HepG2 (cell line): Measurements from ENCODE around the gene DENND2D. TPM values are rescaled to one million over a fixed set of nuclear protein-coding genes. Genes with fewer than 3 reads are reported as not detected.

ENCODE experiments used
- ATAC-seq: fragments of 200-7000 bp; cut with Tn5 transposase; 3 replicates; pipeline ENCODE4 v1.9.1; 2020; ENCODE audit warnings: mild to moderate bottlenecking, moderate library complexity
- BruUV-seq: library from RNA; stranded (reverse); fragments of 400-500 nt; replicated peaks from 2 replicates; lab custom pipeline; 2021; lab: Mats Ljungman, UMichigan
- CTCF ChIA-PET: fragments of 300-600 bp; formaldehyde crosslinking; extraction: SDS; loops from one replicate; lab custom pipeline; 2021; ENCODE audit warnings: low total read pairs, inconsistent platforms, low intra/inter-chr PET ratio; lab: Yijun Ruan, JAX
- POLR2A ChIA-PET: fragments of 350-600 bp; sonication (Branson Sonifier 250); formaldehyde crosslinking; loops from one replicate; lab custom pipeline; 2020; ENCODE audit warnings: antibody characterized with exemption, inconsistent platforms; lab: Yijun Ruan, JAX
- DNase-seq: peaks from one replicate; pipeline ENCODE4 v3.0.0-alpha.2; 2015; ENCODE audit warnings: low spot score
- FAIRE-seq: peaks from 3 replicates; lab custom pipeline; 2011; peaks lifted over from hg19 to GRCh38; lab: Jason Lieb, UNC
- H2AFZ ChIP-seq: one replicate; pipeline ENCODE4 v1.6.1; 2011; ENCODE audit warnings: low read length, inconsistent platforms
- H3K27ac ChIP-seq: fragments of 300-600 bp; 3 replicates; pipeline ENCODE4 v1.8.0; 2011; ENCODE audit warnings: mixed run types, mild to moderate bottlenecking, mixed read lengths, low read length, inconsistent platforms; ENCODE audit not compliant: insufficient read depth; ENCODE audit errors: extremely low read length
- H3K27me3 ChIP-seq, 2 experiments: fragments of 200-600 bp in 1 of 2; 2 replicates in 1 of 2; 3 replicates in 1 of 2; pipeline versions ENCODE4 v1.6.0 to v1.8.0; 2011; ENCODE audit warnings: low read length in 2 of 2, mild to moderate bottlenecking in 2 of 2, moderate library complexity in 2 of 2, inconsistent platforms in 1 of 2; ENCODE audit not compliant: insufficient read depth in 2 of 2, control insufficient read depth in 1 of 2
- H3K36me3 ChIP-seq, 2 experiments: fragments of 200-600 bp in 1 of 2; replicated peaks in 1 of 2; 2 replicates in 1 of 2; 3 replicates in 1 of 2; pipeline versions ENCODE4 v1.5.1 to v1.8.0; 2011; ENCODE audit warnings: low read length in 2 of 2, inconsistent platforms in 1 of 2; ENCODE audit not compliant: insufficient read depth in 2 of 2, control insufficient read depth in 1 of 2
- H3K4me1 ChIP-seq: 2 replicates; pipeline ENCODE4 v1.5.1; 2012; ENCODE audit warnings: low read length, inconsistent platforms; ENCODE audit not compliant: insufficient read depth
- H3K4me2 ChIP-seq: 2 replicates; pipeline ENCODE4 v1.6.0; 2011; ENCODE audit warnings: low read depth, low read length, inconsistent platforms
- H3K4me3 ChIP-seq, 3 experiments: fragments of 200-600 bp in 1 of 3; sonication (generic), shearing (Covaris generic) in 1 of 3; replicated peaks in 1 of 3; 2 replicates each; pipeline ENCODE4 v1.5.1; 2011 to 2016; ENCODE audit warnings: low read length in 3 of 3, inconsistent platforms in 2 of 3, low read depth in 2 of 3, mild to moderate bottlenecking in 2 of 3, control low read depth in 1 of 3, mixed read lengths in 1 of 3; ENCODE audit not compliant: insufficient read depth in 1 of 3
- H3K79me2 ChIP-seq: one replicate; pipeline ENCODE4 v1.6.1; 2011; ENCODE audit warnings: low read length, inconsistent platforms; ENCODE audit not compliant: insufficient read depth
- H3K9ac ChIP-seq: 2 replicates; pipeline ENCODE4 v1.6.0; 2011; ENCODE audit warnings: mild to moderate bottlenecking, low read depth, low read length, inconsistent platforms; ENCODE audit not compliant: insufficient read depth
- H3K9me3 ChIP-seq: 2 replicates; pipeline ENCODE4 v1.5.1; 2012; ENCODE audit warnings: mild to moderate bottlenecking, low read length
- H4K20me1 ChIP-seq: 2 replicates; pipeline ENCODE4 v1.6.0; 2011; ENCODE audit warnings: inconsistent platforms, mild to moderate bottlenecking, low read length, moderate library complexity; ENCODE audit not compliant: insufficient read depth
- HOXD1 ChIP-seq: sonication (generic); formaldehyde crosslinking; IDR thresholded peaks from 2 replicates; pipeline ENCODE4 v1.5.0; 2020; ENCODE audit warnings: missing genetic modification reagents
- RXRB ChIP-seq: IDR thresholded peaks from 2 replicates; pipeline ENCODE4 v1.6.1; 2016; ENCODE audit warnings: borderline replicate concordance, missing genetic modification reagents, missing compliant biosample characterization
- WGBS: methylation state at CpG from one replicate; pipeline ENCODE4 v1.1.6; 2017; ENCODE audit warnings: low lambda C conversion rate; 5-methylcytosine and 5-hydroxymethylcytosine counted together
- in situ Hi-C: cut with HindIII; loops from 2 replicates; pipeline ENCODE4 v1.10.0; 2017; ENCODE audit warnings: low pct_unique_long_range_greater_than_20kb; ENCODE audit not compliant: extremely low pct_ligation_motif_present
- intact Hi-C: fragments of 100-400 bp; cut with micrococcal nuclease; formaldehyde crosslinking; loops from one replicate; pipeline ENCODE4 v1.10.0; 2022; ENCODE audit not compliant: unreplicated experiment
- polyA plus RNA-seq, 8 experiments: library from polyadenylated mRNA; depleted of rRNA in 3 of 8; stranded (reverse) in 7 of 8; unstranded in 1 of 8; fragments of >200 nt; fragmentation: Illumina TruSeq in 4 of 8; extraction: Trizol in 4 of 8; gene quantifications; 2 replicates each; pipeline versions ENCODE4 v1.2.1 to v1.2.3, GENCODE V29; 2011 to 2016; ENCODE audit warnings: low read depth in 4 of 8, missing spikeins in 1 of 8, mixed read lengths in 1 of 8; ENCODE audit not compliant: insufficient read depth in 1 of 8
- total RNA-seq, 5 experiments: library from RNA; depleted of rRNA; stranded (reverse); fragments of >200 nt; fragmentation: Illumina TruSeq; extraction: Trizol; gene quantifications; 2 replicates each; pipeline ENCODE4 v1.2.3, GENCODE V29; 2016; ENCODE audit warnings: low read depth in 1 of 5
- TF ChIP-seq, protein P1 (sequence below): sonication (generic); formaldehyde crosslinking; IDR thresholded peaks from 2 replicates; pipeline ENCODE4 v1.8.1; 2023; ENCODE audit warnings: missing genetic modification reagents, inconsistent platforms, borderline replicate concordance

DENND2D gene
- total and polyA plus RNA-seq, 2 of the 13 experiments (the other 11 are each of a cell fraction or from before 2014, with no cell fraction given), result 0.04 TPM; not detected in 1

DNA sequence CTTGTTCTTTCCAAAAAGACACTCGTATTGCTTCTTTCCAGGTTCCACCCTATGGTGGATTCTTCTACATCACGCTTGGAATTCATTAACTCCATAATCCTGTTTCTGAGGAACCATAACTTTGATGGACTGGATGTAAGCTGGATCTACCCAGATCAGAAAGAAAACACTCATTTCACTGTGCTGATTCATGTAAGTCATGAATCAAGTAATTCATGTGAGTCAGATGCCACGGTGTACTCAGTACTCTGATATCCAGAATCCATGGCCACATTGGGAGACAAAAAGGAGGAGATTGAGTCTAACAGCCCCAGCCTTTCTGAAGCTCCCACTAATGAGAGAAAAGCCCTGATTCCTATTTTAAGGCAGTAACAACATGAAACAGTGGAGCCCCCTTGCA lies 34.4 kb upstream of the DENND2D start:
- H4K20me1 ChIP-seq, result no peaks in the 10 kb centered on the region
- DNase-seq (no peak), FAIRE-seq (no peak), ATAC-seq (no peak)
- ChIA-PET POLR2A (no interaction called here), CTCF (no interaction called here)
- no peak for TF ChIP-seq RXRB
- no peak overlapping the region for H3K4me2 ChIP-seq
- intact Hi-C loops (no loop called here), in situ Hi-C loops (no loop called here)
- no peak overlapping the region for H2AFZ ChIP-seq
- H3K27me3 ChIP-seq, result no peaks in the 10 kb centered on the region
- H3K4me3 ChIP-seq, result no peak overlapping the region
- peaks cover 81% of the 10 kb centered on the region for H3K4me1 ChIP-seq
- no peak overlapping the region for H3K9ac ChIP-seq
- no TSS peak for BruUV-seq
- H3K79me2 ChIP-seq, result no peaks in the 10 kb centered on the region
- H3K9me3 ChIP-seq, result no peaks in the 10 kb centered on the region
- 94% methylated on average over 3 of the region's 3 CpGs for WGBS
- H3K36me3 ChIP-seq, result no peaks in the 10 kb centered on the region
- H3K27ac ChIP-seq, result no peak overlapping the region

DNA sequence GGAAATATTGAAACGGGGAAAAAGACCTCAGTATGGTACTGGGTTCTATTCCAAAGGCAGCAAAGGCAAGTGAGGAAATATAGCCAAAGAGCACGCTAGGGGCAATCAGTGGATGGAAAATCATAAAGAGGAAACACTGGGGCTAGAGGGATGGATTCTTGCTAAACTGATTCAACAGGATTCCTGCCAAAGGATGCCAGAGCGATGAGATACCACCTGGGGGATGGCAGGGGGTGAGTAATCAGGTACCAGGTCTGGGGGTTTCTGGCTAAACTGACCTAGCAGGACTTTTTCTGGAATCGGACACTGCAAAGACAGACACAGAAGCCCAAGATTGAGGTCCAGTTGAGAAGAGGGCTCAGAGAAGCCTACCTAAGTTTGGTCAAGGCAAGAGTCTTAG lies 33.8 kb upstream of the DENND2D start:
- peaks cover 81% of the 10 kb centered on the region for H3K4me1 ChIP-seq
- H3K4me3 ChIP-seq, result no peak overlapping the region
- no peaks in the 10 kb centered on the region for H4K20me1 ChIP-seq
- H3K79me2 ChIP-seq, result no peaks in the 10 kb centered on the region
- DNase-seq (no peak), ATAC-seq (no peak), FAIRE-seq (no peak)
- BruUV-seq, result no TSS peak
- no peak overlapping the region for H3K27ac ChIP-seq
- no peaks in the 10 kb centered on the region for H3K36me3 ChIP-seq
- H3K9ac ChIP-seq, result no peak overlapping the region
- in situ Hi-C loops, result no loop called here
- H3K9me3 ChIP-seq, result no peaks in the 10 kb centered on the region
- CTCF ChIA-PET, result no interaction called here
- intact Hi-C loops, result no loop called here
- no peak for TF ChIP-seq HOXD1
- TF ChIP-seq, protein P1, sequence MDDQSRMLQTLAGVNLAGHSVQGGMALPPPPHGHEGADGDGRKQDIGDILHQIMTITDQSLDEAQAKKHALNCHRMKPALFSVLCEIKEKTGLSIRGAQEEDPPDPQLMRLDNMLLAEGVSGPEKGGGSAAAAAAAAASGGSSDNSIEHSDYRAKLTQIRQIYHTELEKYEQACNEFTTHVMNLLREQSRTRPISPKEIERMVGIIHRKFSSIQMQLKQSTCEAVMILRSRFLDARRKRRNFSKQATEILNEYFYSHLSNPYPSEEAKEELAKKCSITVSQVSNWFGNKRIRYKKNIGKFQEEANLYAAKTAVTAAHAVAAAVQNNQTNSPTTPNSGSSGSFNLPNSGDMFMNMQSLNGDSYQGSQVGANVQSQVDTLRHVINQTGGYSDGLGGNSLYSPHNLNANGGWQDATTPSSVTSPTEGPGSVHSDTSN (CRISPR knock-in tag), result no peak
- TF ChIP-seq, all 625 proteins: peak for 0
- POLR2A ChIA-PET, result no interaction called here
- no peak overlapping the region for H2AFZ ChIP-seq
- no peaks in the 10 kb centered on the region for H3K27me3 ChIP-seq
- WGBS, result 72% methylated on average over 4 of the region's 4 CpGs
- H3K4me2 ChIP-seq, result no peak overlapping the region
